ENCODE data around the gene TRMT6.

The TRMT6 gene

DNA sequence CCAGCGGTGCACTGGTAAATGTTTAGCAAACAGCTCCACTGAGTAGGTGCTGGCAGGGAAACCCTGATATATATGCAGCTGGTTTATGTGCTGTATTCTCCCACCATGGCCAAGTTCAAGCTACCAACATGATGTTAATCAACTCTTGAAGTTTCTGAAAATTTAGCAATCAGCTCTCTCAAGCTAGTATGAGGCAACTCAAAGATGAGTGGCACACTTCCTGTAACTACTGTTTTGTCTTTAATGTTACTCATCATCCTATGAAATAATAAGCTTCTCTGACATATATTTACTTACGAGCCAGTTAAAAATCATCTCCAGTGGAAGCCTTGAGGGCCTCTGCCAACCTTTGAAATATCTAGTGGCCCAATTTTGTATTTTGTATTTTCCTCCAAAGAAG lies 54.7 kb downstream of the TRMT6 start:
- no peak for DNase-seq (ENCODE audit: low spot score)

- no peak for DNase-seq (ENCODE audit: low spot score)
Observed at GRCh38 chr20:5893621-5894020, 56.7 kb downstream of the TRMT6 start.

DNA sequence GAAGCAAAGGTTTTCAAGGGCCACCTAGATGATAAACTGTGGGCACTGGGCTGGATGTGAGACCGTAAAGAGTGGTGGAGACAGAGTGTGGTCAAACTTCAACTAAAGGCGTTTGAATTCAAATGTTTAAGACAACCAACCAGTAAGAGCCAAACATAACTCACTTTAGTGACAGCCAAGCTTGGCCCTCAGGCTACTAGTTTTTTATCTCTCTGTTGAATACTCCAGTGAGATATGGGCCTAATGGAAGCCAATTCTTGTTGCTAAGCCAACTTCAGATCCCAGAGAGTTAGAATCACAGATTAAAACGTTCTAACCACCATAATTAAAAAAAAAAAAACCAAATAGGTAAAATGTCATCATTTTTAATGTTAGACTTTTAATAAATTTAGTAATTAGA lies 57.3 kb downstream of the TRMT6 start:
- DNase-seq (ENCODE audit: low spot score) = no peak

- no peak for DNase-seq (ENCODE audit: low spot score)
Observed at GRCh38 chr20:5890773-5891441, 59.4 kb downstream of the TRMT6 start.

DNA sequence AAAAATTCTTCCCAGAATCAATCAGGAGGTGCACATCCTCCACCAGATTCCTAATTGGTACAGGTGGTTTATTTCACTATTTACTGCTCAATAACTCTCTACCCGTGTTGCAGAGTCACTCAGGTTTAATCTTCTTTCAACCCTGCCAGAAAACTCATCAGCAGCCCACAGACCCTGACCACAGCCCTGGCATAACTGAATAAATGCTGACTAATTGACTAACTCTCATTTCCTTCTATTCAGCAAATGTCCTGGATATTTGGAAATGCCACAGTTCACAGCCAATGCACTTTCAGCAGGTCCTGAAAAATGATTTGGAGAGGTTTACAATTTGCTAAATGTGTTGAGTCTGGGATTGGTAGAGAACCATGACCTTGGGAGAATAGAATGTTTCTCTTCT lies 62.3 kb downstream of the TRMT6 start:
- no peak for DNase-seq (ENCODE audit: low spot score)

DNA sequence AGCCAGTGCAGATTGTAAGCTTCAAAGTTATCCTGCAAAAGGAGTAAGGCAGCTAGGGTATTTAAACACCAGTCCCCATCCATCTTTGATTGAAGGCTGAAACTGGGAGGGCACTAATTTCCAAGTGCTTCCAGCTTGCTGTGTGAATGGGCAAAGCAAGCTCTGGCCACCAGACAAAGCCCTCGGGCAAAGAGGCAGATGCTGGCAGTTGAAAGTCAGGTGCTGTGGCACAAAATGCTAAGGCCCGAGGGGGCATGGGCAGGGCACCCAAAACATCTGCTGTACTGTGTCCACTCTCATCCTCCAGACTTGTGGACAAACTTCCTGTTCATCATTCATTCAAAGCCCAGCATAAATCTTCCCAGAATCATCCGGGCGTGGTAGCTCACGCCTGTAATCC lies 62.9 kb downstream of the TRMT6 start:
- no peak for DNase-seq (ENCODE audit: low spot score)

Measured in SW480 (cell line).